B cell (primary cell): ENCODE data around the gene AFAP1L1. TPM values are rescaled to one million over a fixed set of nuclear protein-coding genes. Genes with fewer than 3 reads are reported as not detected.

Experiments
- ATAC-seq: fragments of 200-7000 bp; cut with Tn5 transposase; one replicate; pipeline ENCODE4 v1.10.0; 2021; ENCODE audit warnings: low read depth, mild to moderate bottlenecking, moderate number of reproducible peaks, moderate library complexity
- CTCF ChIA-PET: fragments of 350-600 bp; sonication (Branson Sonifier 250); formaldehyde crosslinking; loops from one replicate; lab custom pipeline; 2021; ENCODE audit warnings: antibody characterized with exemption, inconsistent platforms; lab: Charles Lee
- POLR2A ChIA-PET: fragments of 350-600 bp; sonication (Branson Sonifier 250); formaldehyde crosslinking; loops from one replicate; lab custom pipeline; 2021; ENCODE audit warnings: antibody characterized with exemption; lab: Charles Lee
- DNase-seq: peaks from one replicate; pipeline ENCODE4 v3.0.0; 2013
- H2AFZ ChIP-seq: 2 replicates; pipeline ENCODE4 v1.6.1; 2012; ENCODE audit warnings: mild to moderate bottlenecking, low read depth, low read length; ENCODE audit not compliant: insufficient read depth, poor library complexity, severe bottlenecking
- H3K27ac ChIP-seq, 2 donors: 1 replicate in 1 of 2; 2 replicates in 1 of 2; pipeline ENCODE4 v1.5.1; 2012 to 2013; ENCODE audit warnings: low read length in 2 of 2, mild to moderate bottlenecking in 2 of 2, moderate library complexity in 1 of 2
- H3K27me3 ChIP-seq, 4 experiments: fragments of 200-600 bp in 1 of 4; sonication (generic) in 1 of 4; replicated peaks in 1 of 4; 1 replicate in 2 of 4; 2 replicates in 2 of 4; pipeline versions ENCODE4 v1.6.1 to v1.7.0; 2013 to 2016; ENCODE audit warnings: low read length in 3 of 4, mild to moderate bottlenecking in 2 of 4, mixed read lengths in 1 of 4, moderate library complexity in 1 of 4; ENCODE audit not compliant: insufficient read depth in 4 of 4, control insufficient read depth in 3 of 4; ENCODE audit errors: control extremely low read depth in 1 of 4
- H3K36me3 ChIP-seq, 2 experiments: replicated peaks in 1 of 2; 1 replicate in 1 of 2; 2 replicates in 1 of 2; pipeline versions ENCODE4 v1.6.1 to v1.7.1; 2013; ENCODE audit warnings: low read length in 1 of 2; ENCODE audit not compliant: insufficient read depth in 2 of 2, control insufficient read depth in 1 of 2; ENCODE audit errors: control extremely low read depth in 1 of 2, extremely low read depth in 1 of 2
- H3K4me1 ChIP-seq, 2 donors: fragments of 200-600 bp in 1 of 2; sonication (generic) in 1 of 2; 1 replicate in 1 of 2; 2 replicates in 1 of 2; pipeline versions ENCODE4 v1.5.1 to v1.6.1; 2013 to 2017; ENCODE audit warnings: low read length in 2 of 2; ENCODE audit not compliant: control insufficient read depth in 2 of 2, insufficient read depth in 2 of 2
- H3K4me2 ChIP-seq: replicated peaks from 2 replicates; pipeline ENCODE3; 2012; ENCODE audit warnings: mild to moderate bottlenecking, low read depth, low read length; ENCODE audit not compliant: poor library complexity, severe bottlenecking
- H3K4me3 ChIP-seq, 5 experiments: fragments of 200-600 bp in 1 of 5; sonication (generic) in 1 of 5; 1 replicate in 3 of 5; 2 replicates in 2 of 5; pipeline versions ENCODE4 v1.5.1 to v1.7.0; 2011 to 2016; ENCODE audit warnings: low read length in 4 of 5, mild to moderate bottlenecking in 4 of 5, low read depth in 2 of 5, control low read depth in 1 of 5, moderate library complexity in 1 of 5; ENCODE audit not compliant: insufficient read depth in 1 of 5; ENCODE audit errors: control extremely low read depth in 1 of 5, extremely low read depth in 1 of 5
- H3K79me2 ChIP-seq: fragments of 200-600 bp; sonication (generic); one replicate; pipeline ENCODE4 v1.6.0; 2016; ENCODE audit warnings: low read length; ENCODE audit not compliant: control insufficient read depth, insufficient read depth
- H3K9ac ChIP-seq: fragments of 200-600 bp; sonication (generic); 2 replicates; pipeline ENCODE4 v1.6.1; 2017; ENCODE audit warnings: mild to moderate bottlenecking, low read length, moderate library complexity
- H3K9me3 ChIP-seq, 3 donors: one replicate each; pipeline versions ENCODE4 v1.6.1 to v1.7.1; 2013; ENCODE audit warnings: low read length in 2 of 3; ENCODE audit not compliant: control insufficient read depth in 2 of 3, insufficient read depth in 1 of 3; ENCODE audit errors: control extremely low read depth in 1 of 3
- H4K20me1 ChIP-seq: 2 replicates; pipeline ENCODE4 v1.6.0; 2012; ENCODE audit warnings: mild to moderate bottlenecking, low read length; ENCODE audit not compliant: insufficient read depth, control insufficient read depth, poor library complexity, severe bottlenecking
- H3K27ac Mint-ChIP-seq: one replicate; pipeline ENCODE4 v1.8.0; 2021; ENCODE audit warnings: mixed read lengths
- H3K27me3 Mint-ChIP-seq: one replicate; pipeline ENCODE4 v1.8.0; 2021; ENCODE audit warnings: mixed read lengths
- H3K4me1 Mint-ChIP-seq: one replicate; pipeline ENCODE4 v1.8.0; 2021; ENCODE audit warnings: mixed read lengths
- H3K4me3 Mint-ChIP-seq: one replicate; pipeline ENCODE4 v1.8.0; 2021; ENCODE audit warnings: mixed read lengths
- H3K9me3 Mint-ChIP-seq: one replicate; pipeline ENCODE4 v1.8.0; 2022; ENCODE audit warnings: mixed read lengths; ENCODE audit not compliant: insufficient read depth
- EZH2 ChIP-seq: IDR thresholded peaks from 2 replicates; pipeline ENCODE4 v1.6.1; 2012; ENCODE audit warnings: borderline replicate concordance, low read depth, mild to moderate bottlenecking, moderate library complexity, low read length; ENCODE audit not compliant: insufficient read depth, poor library complexity, severe bottlenecking
- WGBS: methylation state at CpG from one replicate; pipeline ENCODE4 v1.1.5; 2013; ENCODE audit warnings: missing lambda C conversion rate; ENCODE audit not compliant: insufficient coverage; 5-methylcytosine and 5-hydroxymethylcytosine counted together
- intact Hi-C: fragments of 100-400 bp; cut with micrococcal nuclease; formaldehyde crosslinking; loops from one replicate; pipeline ENCODE4 v1.10.0; 2022
- polyA plus RNA-seq: library from polyadenylated mRNA; depleted of rRNA; stranded (reverse); fragments of >200 nt; gene quantifications from 2 replicates; pipeline ENCODE4 v1.2.3, GENCODE V29; 2012
- total RNA-seq, 2 donors: library from RNA; stranded (reverse); fragments of 120-200 nt in 1 of 2; gene quantifications; 1 replicate in 1 of 2; 2 replicates in 1 of 2; pipeline versions ENCODE4 v1.2.3 to v1.2.4, GENCODE V29; 2013 to 2022
- TF ChIP-seq, protein P1 (sequence below): fragments of 200-600 bp; IDR thresholded peaks from one replicate; pipeline ENCODE4 v1.8.0; 2022; ENCODE audit warnings: antibody characterized with exemption, mild to moderate bottlenecking

The AFAP1L1 gene
- total and polyA plus RNA-seq, 2 donors (not counting 1 experiment from before 2014, with no cell fraction given) = not detected

DNA sequence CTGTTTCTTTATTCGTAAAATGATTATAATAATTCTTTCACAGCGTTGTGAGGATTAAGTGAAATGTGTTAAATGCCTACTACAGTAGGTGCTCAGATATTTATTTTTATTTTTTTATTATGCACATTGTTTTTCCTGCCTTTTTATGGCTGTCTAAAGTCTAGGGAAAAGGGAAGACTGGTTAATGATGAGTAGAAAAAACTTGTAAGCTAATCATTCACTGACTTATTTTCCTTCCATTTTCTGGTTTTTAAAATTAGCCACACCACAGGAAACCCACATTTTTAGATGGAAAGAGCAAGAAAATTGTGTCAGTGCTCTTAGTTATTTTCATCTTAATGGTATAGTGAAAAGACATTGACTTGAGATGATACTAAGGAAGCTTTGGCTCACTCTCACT, 82.3 kb downstream of the AFAP1L1 start:
- H3K27ac ChIP-seq = no peak overlapping the region
- H2AFZ ChIP-seq = no peak overlapping the region
- H3K9me3 Mint-ChIP-seq = no peaks in the 10 kb centered on the region
- ChIA-PET CTCF (interaction anchor here (0.5 to 3.5 kb wide), 5 partner anchors 12 to 40 kb away, joined by 3 to 11 read pairs (median 4); no protein-coding TSS in a partner anchor), POLR2A (no interaction called here)
- H3K4me3 Mint-ChIP-seq = no peak overlapping the region
- no peaks in the 10 kb centered on the region for H3K27me3 Mint-ChIP-seq
- no peak overlapping the region for H3K27ac Mint-ChIP-seq
- DNase-seq = no peak
- no peak for ATAC-seq
- H3K4me2 ChIP-seq = no peak overlapping the region
- peaks cover 6 to 49% of the 10 kb centered on the region in 2 experiments for H3K36me3 ChIP-seq
- intact Hi-C loops = loop anchor here (10.0 kb wide), 2 partner anchors 549 to 641 kb away; no protein-coding TSS in a partner anchor
- no peaks in the 10 kb centered on the region for H4K20me1 ChIP-seq
- no peaks in the 10 kb centered on the region for H3K27me3 ChIP-seq
- H3K9ac ChIP-seq = no peak overlapping the region
- H3K4me3 ChIP-seq = no peak overlapping the region
- H3K79me2 ChIP-seq = peaks cover 28% of the 10 kb centered on the region
- WGBS = no CpG with 5 or more reads among the region's 2 CpGs
- H3K4me1 ChIP-seq = peaks cover 12 to 15% of the 10 kb centered on the region in 2 donors
- H3K4me1 Mint-ChIP-seq = peaks cover 16% of the 10 kb centered on the region
- TF ChIP-seq, protein P1, sequence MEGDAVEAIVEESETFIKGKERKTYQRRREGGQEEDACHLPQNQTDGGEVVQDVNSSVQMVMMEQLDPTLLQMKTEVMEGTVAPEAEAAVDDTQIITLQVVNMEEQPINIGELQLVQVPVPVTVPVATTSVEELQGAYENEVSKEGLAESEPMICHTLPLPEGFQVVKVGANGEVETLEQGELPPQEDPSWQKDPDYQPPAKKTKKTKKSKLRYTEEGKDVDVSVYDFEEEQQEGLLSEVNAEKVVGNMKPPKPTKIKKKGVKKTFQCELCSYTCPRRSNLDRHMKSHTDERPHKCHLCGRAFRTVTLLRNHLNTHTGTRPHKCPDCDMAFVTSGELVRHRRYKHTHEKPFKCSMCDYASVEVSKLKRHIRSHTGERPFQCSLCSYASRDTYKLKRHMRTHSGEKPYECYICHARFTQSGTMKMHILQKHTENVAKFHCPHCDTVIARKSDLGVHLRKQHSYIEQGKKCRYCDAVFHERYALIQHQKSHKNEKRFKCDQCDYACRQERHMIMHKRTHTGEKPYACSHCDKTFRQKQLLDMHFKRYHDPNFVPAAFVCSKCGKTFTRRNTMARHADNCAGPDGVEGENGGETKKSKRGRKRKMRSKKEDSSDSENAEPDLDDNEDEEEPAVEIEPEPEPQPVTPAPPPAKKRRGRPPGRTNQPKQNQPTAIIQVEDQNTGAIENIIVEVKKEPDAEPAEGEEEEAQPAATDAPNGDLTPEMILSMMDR = no peak
- no peak for TF ChIP-seq EZH2
- peaks cover 0 to 3% (median 0%) of the 10 kb centered on the region in 3 donors for H3K9me3 ChIP-seq

- DNase-seq (no peak), ATAC-seq (no peak)
- Histone ChIP-seq H3K4me3 (no peak overlapping the region), H3K27ac (no peak overlapping the region), H3K36me3 (peaks cover 6 to 31% of the 10 kb centered on the region in 2 experiments), H3K4me2 (no peak overlapping the region), H3K79me2 (peaks cover 28% of the 10 kb centered on the region), H2AFZ (no peak overlapping the region), H3K9me3 (peaks cover 0 to 3% (median 0%) of the 10 kb centered on the region in 3 donors), H3K27me3 (no peaks in the 10 kb centered on the region), H3K4me1 (peaks cover 12 to 15% of the 10 kb centered on the region in 2 donors), H3K9ac (no peak overlapping the region), H4K20me1 (no peaks in the 10 kb centered on the region)
- Mint-ChIP-seq H3K27ac (no peak overlapping the region), H3K4me3 (no peak overlapping the region), H3K27me3 (no peaks in the 10 kb centered on the region), H3K9me3 (no peaks in the 10 kb centered on the region), H3K4me1 (peaks cover 18% of the 10 kb centered on the region)
- intact Hi-C loops = loop anchor here (5.0 to 10.0 kb wide), 4 partner anchors 377 to 973 kb away; partner anchors contain the start of genes FBXO38 and PPARGC1B
- TF ChIP-seq, protein P1 = no peak
- no peak for TF ChIP-seq EZH2
- 100% methylated on average over 1 of the region's 1 CpG for WGBS
- ChIA-PET CTCF (interaction anchor here (1.0 to 3.5 kb wide), 6 partner anchors 10 to 209 kb away, joined by 3 to 14 read pairs (median 4); partner anchors contain the start of gene CSNK1A1), POLR2A (interaction anchor here (0.5 kb wide), 1 partner anchor 175 kb away, joined by 3 read pairs; no protein-coding TSS in a partner anchor)
Measured at GRCh38 chr5:149355688-149356087, 84.0 kb downstream of the AFAP1L1 start.
